ENCODE measurements around the gene GABRP. TPM values are rescaled to one million over a fixed set of nuclear protein-coding genes. Genes with fewer than 3 reads are reported as not detected.
"Not testable (repeated sequence)": the region's sequence is repeated elsewhere in the genome, so short reads cannot be mapped to it uniquely, and the experiment has no call there.

GABRP gene
- total and polyA plus RNA-seq, 5 experiments from 2014 or later, result not detected

GRCh38 chr5:170758481-170758880 lies 25.0 kb upstream of the GABRP start:
- no peaks in the 10 kb centered on the region for H3K36me3 Mint-ChIP-seq
- H3K27ac Mint-ChIP-seq, result no peak overlapping the region
- H3K9me3 Mint-ChIP-seq, result no peaks in the 10 kb centered on the region
- no peaks in the 10 kb centered on the region for H3K4me1 Mint-ChIP-seq
- no peak overlapping the region for H3K4me3 Mint-ChIP-seq
- no peak for DNase-seq
- ATAC-seq, result no peak
- H3K27me3 Mint-ChIP-seq, result peaks cover 1 to 21% (median 10%) of the 10 kb centered on the region in 5 donors
- POLR2A ChIA-PET, result no interaction called here

DNA sequence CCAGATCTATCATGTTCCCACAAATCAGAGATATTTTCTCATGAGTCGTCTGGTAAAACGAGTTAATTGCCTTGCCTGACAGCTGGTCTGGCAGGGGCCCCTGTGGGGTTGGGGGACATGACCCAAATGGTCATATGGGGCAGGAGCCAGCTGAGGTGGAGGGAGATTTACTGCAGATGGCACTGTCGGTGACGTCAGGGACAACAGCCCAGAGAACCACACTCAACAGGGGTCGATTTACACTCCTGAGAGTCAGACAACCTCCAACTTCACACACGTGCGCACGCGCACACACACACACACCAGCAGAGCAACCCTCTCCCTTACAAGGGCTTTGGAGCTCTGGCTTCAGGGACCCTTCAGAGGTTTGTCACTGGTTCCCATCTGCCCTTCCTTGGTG lies 23.4 kb upstream of the GABRP start:
- H3K27ac Mint-ChIP-seq, result no peak overlapping the region
- H3K9me3 Mint-ChIP-seq, result no peaks in the 10 kb centered on the region
- DNase-seq (no peak), ATAC-seq (no peak)
- H3K4me3 Mint-ChIP-seq, result no peak overlapping the region
- no peaks in the 10 kb centered on the region for H3K4me1 Mint-ChIP-seq
- H3K27me3 Mint-ChIP-seq, result peaks cover 1 to 15% (median 10%) of the 10 kb centered on the region in 5 donors
- POLR2A ChIA-PET, result no interaction called here
- no peaks in the 10 kb centered on the region for H3K36me3 Mint-ChIP-seq

DNA sequence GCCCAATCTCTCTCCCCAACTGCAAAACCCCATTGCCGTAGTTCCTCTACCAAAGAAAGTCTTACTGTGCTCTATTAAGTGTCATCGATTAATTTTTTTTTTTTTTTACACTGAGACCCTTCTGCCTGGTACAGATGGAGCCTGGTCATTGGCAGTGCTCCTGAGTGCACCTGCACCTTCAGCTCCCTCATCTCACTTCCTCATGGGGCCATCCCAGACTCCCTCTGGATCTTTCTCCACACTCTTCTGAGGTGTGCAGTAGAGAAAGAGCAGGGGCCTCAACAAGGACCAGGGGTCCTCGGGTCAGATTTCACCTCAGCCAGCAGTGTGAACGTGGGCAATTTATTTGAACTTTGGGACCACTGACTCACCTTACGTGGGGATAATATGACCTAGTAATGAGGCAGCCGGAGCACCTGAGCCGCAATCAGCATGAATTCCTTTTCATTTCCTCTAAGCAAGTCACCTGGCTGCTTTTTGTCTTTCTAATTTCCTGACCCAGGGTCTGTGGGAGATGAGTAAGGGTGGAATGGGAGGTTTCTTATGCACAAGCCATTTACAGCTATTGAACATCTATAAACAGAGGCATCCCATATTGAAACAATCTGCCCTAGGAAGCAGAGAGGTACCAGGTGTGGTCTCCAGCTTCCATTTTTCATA lies 22.3 kb upstream of the GABRP start:
- Mint-ChIP-seq H3K4me1 (no peaks in the 10 kb centered on the region), H3K9me3 (no peaks in the 10 kb centered on the region), H3K27me3 (peaks cover 1 to 14% (median 10%) of the 10 kb centered on the region in 5 donors), H3K36me3 (no peaks in the 10 kb centered on the region), H3K4me3 (no peak overlapping the region), H3K27ac (no peak overlapping the region)
- ATAC-seq (no peak), DNase-seq (no peak)
- POLR2A ChIA-PET, result no interaction called here

DNA sequence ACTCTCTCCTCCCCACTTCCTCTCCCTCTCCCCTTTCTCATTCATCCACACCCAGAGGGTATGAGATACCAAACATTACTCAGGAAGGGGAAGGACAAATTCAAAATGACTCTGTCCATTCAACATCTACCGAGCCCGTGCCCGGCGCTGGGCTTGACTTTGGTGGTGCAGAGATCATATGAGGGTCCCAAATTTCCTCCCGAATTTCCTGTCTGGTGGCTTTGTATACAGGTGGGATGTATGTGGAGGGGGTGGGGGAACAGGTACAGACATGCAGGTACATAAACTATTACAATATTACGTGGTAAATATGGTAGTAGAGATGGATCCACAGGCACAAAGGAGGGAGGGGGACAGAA lies 21.8 kb upstream of the GABRP start:
- POLR2A ChIA-PET, result no interaction called here
- H3K9me3 Mint-ChIP-seq, result no peaks in the 10 kb centered on the region
- ATAC-seq, result no peak
- peaks cover 1 to 12% (median 10%) of the 10 kb centered on the region in 5 donors for H3K27me3 Mint-ChIP-seq
- no peaks in the 10 kb centered on the region for H3K4me1 Mint-ChIP-seq
- no peaks in the 10 kb centered on the region for H3K36me3 Mint-ChIP-seq
- no peak for DNase-seq
- H3K27ac Mint-ChIP-seq, result peak overlapping the region in 1 of 10 donors; percentile 2
- no peak overlapping the region for H3K4me3 Mint-ChIP-seq

- ATAC-seq, DNase-seq, H3K27ac Mint-ChIP-seq, H3K36me3 Mint-ChIP-seq, H3K4me1 Mint-ChIP-seq, H3K4me3 Mint-ChIP-seq, H3K9me3 Mint-ChIP-seq, POLR2A ChIA-PET: not testable (repeated sequence)
- peaks cover 1 to 12% (median 10%) of the 10 kb centered on the region in 5 donors for H3K27me3 Mint-ChIP-seq
Measured at GRCh38 chr5:170762298-170762697, 21.2 kb upstream of the GABRP start.

DNA sequence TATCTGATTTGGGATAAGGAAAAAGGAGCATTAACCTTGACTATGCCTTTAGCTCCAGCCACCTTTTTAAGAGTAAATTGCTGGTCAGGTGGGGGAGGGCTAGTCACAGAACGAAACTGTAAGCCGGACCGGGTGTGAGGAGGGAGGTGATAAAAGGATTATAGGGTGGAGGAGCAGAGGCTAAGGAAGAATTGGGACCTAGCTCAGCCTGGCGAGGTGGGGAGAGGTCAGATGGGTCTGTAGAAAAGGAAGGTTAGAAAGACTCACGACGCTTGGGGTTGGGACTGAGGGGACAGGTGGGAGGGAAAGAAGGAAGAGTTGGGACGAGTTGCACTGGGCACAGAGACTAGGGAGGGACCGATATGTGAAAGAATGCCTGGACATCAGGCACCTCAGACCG lies 17.7 kb upstream of the GABRP start:
- DNase-seq, H3K27ac Mint-ChIP-seq, H3K9me3 Mint-ChIP-seq, H3K36me3 Mint-ChIP-seq, ATAC-seq, H3K4me3 Mint-ChIP-seq, POLR2A ChIA-PET, H3K4me1 Mint-ChIP-seq: not testable (repeated sequence)
- peaks cover 5 to 15% (median 8%) of the 10 kb centered on the region in 5 donors for H3K27me3 Mint-ChIP-seq

GRCh38 chr5:170769246-170769645 lies 14.3 kb upstream of the GABRP start:
- Mint-ChIP-seq H3K9me3 (no peaks in the 10 kb centered on the region), H3K4me3 (no peak overlapping the region), H3K36me3 (no peaks in the 10 kb centered on the region), H3K4me1 (no peaks in the 10 kb centered on the region), H3K27ac (no peak overlapping the region), H3K27me3 (peaks cover 2 to 22% (median 8%) of the 10 kb centered on the region in 5 donors)
- ATAC-seq, result no peak
- DNase-seq, result no peak
- POLR2A ChIA-PET, result no interaction called here

GRCh38 chr5:170769898-170770416 lies 13.6 kb upstream of the GABRP start:
- Mint-ChIP-seq H3K27me3 (peaks cover 2 to 26% (median 9%) of the 10 kb centered on the region in 5 donors), H3K9me3 (no peaks in the 10 kb centered on the region), H3K27ac (peak overlapping the region in 1 of 10 donors; percentile 51), H3K4me1 (no peaks in the 10 kb centered on the region), H3K36me3 (no peaks in the 10 kb centered on the region), H3K4me3 (no peak overlapping the region)
- POLR2A ChIA-PET, result no interaction called here
- no peak for DNase-seq
- no peak for ATAC-seq

- Mint-ChIP-seq H3K27ac (no peak overlapping the region), H3K36me3 (no peaks in the 10 kb centered on the region), H3K27me3 (peaks cover 2 to 26% (median 9%) of the 10 kb centered on the region in 5 donors), H3K4me1 (peaks cover 0 to 5% (median 0%) of the 10 kb centered on the region in 4 donors), H3K9me3 (no peaks in the 10 kb centered on the region), H3K4me3 (no peak overlapping the region)
- ATAC-seq, result no peak
- DNase-seq, result no peak
- POLR2A ChIA-PET, result no interaction called here
Measured at GRCh38 chr5:170771496-170771895, 12.0 kb upstream of the GABRP start.

DNA sequence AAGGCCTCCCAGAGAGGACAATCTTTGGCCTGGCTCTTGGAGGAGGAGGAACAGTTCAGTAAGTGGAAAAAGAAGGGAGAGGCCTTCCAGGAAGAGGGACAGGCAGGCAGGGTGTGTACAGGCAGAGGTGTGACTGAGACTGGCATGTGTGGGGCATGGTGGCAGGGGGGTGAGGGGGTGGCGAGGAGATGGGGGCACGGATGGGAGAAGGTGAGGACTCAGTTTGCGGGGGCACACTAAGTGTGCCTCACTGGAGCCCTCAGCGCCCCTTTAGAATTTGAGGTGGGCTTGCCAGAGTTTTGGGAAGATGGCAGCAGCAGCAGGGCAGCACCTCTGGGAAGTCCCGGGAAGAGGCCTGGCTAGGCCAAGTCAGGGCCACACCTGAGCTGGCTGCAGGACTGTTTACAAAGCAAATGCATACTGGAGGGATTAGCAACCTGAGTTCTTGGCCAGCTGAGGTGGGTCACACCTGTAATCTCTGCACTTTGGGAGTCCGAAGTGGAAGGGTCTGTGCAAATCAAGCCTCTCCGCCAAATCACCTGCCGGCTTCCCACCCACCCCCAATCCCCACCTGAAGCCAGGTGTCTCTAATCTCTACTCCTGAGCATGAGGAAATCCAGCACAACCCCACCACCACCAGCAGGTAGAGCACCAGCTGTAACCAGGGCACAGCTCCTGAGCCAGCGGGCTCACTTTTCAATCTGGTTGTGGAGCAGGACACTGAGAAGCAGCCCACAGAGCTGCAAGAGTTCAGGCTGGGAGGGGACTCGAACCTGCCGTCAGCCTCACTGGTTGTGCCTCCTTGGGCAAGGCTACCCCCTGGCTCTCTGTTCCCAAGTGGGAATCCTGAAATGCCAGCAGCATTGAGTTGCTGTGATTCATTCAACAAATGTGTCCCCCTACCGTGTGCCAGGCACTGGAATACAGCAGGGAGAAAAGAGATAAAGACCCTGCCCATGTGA lies 10.2 kb upstream of the GABRP start:
- peaks cover 0 to 5% (median 0%) of the 10 kb centered on the region in 4 donors for H3K4me1 Mint-ChIP-seq
- no peak for DNase-seq
- no peak overlapping the region for H3K27ac Mint-ChIP-seq
- no peak overlapping the region for H3K4me3 Mint-ChIP-seq
- POLR2A ChIA-PET, result no interaction called here
- peaks cover 2 to 22% (median 8%) of the 10 kb centered on the region in 5 donors for H3K27me3 Mint-ChIP-seq
- H3K36me3 Mint-ChIP-seq, result no peaks in the 10 kb centered on the region
- no peaks in the 10 kb centered on the region for H3K9me3 Mint-ChIP-seq
- ATAC-seq, result no peak

DNA sequence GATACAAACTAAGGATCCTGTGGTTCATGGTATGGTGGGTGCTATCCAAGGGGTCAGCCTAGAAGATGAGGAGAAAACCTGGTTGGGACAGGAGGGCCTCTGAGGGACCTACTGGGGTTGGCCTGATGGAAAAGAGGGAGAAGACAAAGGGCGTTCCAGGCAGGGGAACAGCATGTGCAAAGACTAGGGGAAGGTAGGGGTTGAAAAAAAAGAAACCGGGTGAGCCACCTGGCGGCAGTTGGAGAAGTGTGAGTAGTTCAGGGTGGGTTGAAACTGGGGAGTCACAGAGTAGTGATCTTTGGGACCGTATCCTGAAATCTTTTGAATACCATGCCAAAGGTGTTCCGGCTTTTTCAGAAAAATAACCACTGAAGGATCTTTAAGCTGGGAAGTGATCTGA lies 8.7 kb upstream of the GABRP start:
- H3K4me1 Mint-ChIP-seq, result peaks cover 0 to 5% (median 0%) of the 10 kb centered on the region in 4 donors
- no peak for DNase-seq
- H3K27ac Mint-ChIP-seq, result no peak overlapping the region
- H3K4me3 Mint-ChIP-seq, result no peak overlapping the region
- no peaks in the 10 kb centered on the region for H3K9me3 Mint-ChIP-seq
- H3K36me3 Mint-ChIP-seq, result no peaks in the 10 kb centered on the region
- POLR2A ChIA-PET, result no interaction called here
- H3K27me3 Mint-ChIP-seq, result peaks cover under 1 to 17% (median 5%) of the 10 kb centered on the region in 5 donors
- no peak for ATAC-seq

DNA sequence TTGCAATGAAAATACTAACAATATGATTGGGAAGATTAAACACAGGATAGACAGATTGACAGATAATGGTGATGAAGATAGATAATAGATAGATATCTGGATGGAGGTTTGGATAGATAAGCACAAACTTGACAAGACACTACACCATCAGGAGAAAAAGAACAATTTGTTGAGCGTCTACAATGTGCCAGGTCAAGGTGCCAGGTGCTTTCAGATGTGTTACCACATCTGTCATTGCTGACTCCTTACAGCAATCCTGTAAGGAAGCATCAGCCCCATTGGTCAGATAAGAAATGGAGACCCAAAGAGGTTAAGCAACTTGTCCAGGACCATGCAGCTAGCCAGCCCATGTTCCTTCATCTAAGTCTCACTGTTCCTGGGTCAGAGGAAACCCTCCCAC lies 1.6 kb upstream of the GABRP start:
- H3K4me3 Mint-ChIP-seq, result no peak overlapping the region
- H3K9me3 Mint-ChIP-seq, result no peaks in the 10 kb centered on the region
- peaks cover 0 to 14% (median 0%) of the 10 kb centered on the region in 5 donors for H3K27me3 Mint-ChIP-seq
- no peaks in the 10 kb centered on the region for H3K36me3 Mint-ChIP-seq
- no peaks in the 10 kb centered on the region for H3K4me1 Mint-ChIP-seq
- no peak for ATAC-seq
- no peak for DNase-seq
- POLR2A ChIA-PET, result no interaction called here
- no peak overlapping the region for H3K27ac Mint-ChIP-seq

DNA sequence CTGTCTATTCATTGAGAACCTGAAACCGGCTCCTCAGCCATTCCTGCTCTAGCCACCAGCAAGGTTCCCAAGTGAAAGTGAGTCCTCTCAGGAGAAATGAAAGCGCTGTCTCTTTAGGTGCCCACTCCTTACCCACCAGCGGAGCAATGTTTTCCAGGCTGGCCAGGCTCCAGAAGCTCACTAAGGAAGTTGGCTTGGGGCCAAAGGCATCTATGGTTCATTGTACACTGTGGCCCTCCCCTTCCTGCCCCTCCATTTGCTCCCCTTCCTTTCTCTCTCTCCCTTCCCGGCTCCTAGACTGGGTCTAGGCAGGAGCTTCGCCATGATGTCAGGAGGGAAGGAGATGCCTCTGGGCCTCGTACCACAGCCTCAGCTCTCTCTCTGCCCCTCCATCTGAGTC lies 1.1 kb upstream of the GABRP start:
- POLR2A ChIA-PET, result no interaction called here
- H3K36me3 Mint-ChIP-seq, result no peaks in the 10 kb centered on the region
- peaks cover 0 to 14% (median 0%) of the 10 kb centered on the region in 5 donors for H3K27me3 Mint-ChIP-seq
- no peak overlapping the region for H3K27ac Mint-ChIP-seq
- ATAC-seq, result no peak
- H3K9me3 Mint-ChIP-seq, result no peaks in the 10 kb centered on the region
- H3K4me1 Mint-ChIP-seq, result no peaks in the 10 kb centered on the region
- no peak overlapping the region for H3K4me3 Mint-ChIP-seq
- no peak for DNase-seq
